Esophagus squamous epithelium (tissue), 4 donors: ENCODE results near the gene ECHS1.

Experiments used
- POLR2A ChIP-seq, 4 donors: fragments of 450-650 bp; IDR thresholded peaks; one replicate each; pipeline ENCODE4 v1.6.1; 2017; ENCODE audit warnings: antibody characterized with exemption in 4 of 4, mild to moderate bottlenecking in 4 of 4, moderate library complexity in 3 of 4
- TF ChIP-seq, protein P1 (sequence below), 6 experiments: fragments of 450-650 bp in 4 of 6; fragments of 200-600 bp in 2 of 6; sonication (generic) in 2 of 6; IDR thresholded peaks; one replicate each; pipeline ENCODE4 v1.5.1; 2016 to 2019; ENCODE audit warnings: antibody characterized with exemption in 6 of 6, mild to moderate bottlenecking in 4 of 6, moderate library complexity in 4 of 6

DNA sequence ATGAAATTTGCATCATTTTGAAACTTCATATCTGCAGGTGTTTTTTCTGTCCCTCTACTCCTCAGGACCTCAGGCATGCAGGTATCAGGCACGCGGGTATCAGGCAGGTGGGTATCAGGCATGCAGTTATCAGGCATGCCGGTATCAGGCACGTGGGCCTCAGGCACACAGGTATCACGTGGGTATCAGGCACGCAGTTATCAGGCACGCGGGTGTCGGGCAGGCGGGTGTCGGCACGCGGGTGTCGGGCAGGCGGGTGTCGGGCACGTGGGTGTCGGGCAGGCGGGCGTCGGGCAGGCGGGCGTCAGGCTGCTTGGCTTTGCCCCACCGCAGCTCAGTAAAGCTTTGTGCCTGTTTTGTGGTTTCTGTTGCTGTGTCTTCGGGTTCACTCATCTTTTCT, 42.6 kb upstream of the ECHS1 start:
- TF ChIP-seq, protein P1, sequence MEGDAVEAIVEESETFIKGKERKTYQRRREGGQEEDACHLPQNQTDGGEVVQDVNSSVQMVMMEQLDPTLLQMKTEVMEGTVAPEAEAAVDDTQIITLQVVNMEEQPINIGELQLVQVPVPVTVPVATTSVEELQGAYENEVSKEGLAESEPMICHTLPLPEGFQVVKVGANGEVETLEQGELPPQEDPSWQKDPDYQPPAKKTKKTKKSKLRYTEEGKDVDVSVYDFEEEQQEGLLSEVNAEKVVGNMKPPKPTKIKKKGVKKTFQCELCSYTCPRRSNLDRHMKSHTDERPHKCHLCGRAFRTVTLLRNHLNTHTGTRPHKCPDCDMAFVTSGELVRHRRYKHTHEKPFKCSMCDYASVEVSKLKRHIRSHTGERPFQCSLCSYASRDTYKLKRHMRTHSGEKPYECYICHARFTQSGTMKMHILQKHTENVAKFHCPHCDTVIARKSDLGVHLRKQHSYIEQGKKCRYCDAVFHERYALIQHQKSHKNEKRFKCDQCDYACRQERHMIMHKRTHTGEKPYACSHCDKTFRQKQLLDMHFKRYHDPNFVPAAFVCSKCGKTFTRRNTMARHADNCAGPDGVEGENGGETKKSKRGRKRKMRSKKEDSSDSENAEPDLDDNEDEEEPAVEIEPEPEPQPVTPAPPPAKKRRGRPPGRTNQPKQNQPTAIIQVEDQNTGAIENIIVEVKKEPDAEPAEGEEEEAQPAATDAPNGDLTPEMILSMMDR (IDR thresholded peaks at IDR 0.05) = no peak
- no peak for TF ChIP-seq POLR2A (IDR thresholded peaks at IDR 0.05)
